ENCODE results near the gene CDKL4.
"Not testable (repeated sequence)": the region's sequence is repeated elsewhere in the genome, so short reads cannot be mapped to it uniquely, and the experiment has no call there.

CDKL4 gene

GRCh38 chr2:39140948-39141333, 102.8 kb downstream of the CDKL4 start:
- not testable (repeated sequence) for DNase-seq

- no peak for DNase-seq
Observed at GRCh38 chr2:39140322-39140847, 103.4 kb downstream of the CDKL4 start.

- no peak for DNase-seq
Observed at GRCh38 chr2:39139511-39140237, 104.1 kb downstream of the CDKL4 start.

- no peak for DNase-seq
Observed at GRCh38 chr2:39138837-39139211, 104.9 kb downstream of the CDKL4 start.

- DNase-seq, result not testable (repeated sequence)
Observed at GRCh38 chr2:39138187-39138836, 105.5 kb downstream of the CDKL4 start.

GRCh38 chr2:39136799-39137198, 107.0 kb downstream of the CDKL4 start:
- DNase-seq, result no peak

- no peak for DNase-seq
Observed at GRCh38 chr2:39135690-39136259, 108.0 kb downstream of the CDKL4 start.

GRCh38 chr2:39133215-39133851, 110.4 kb downstream of the CDKL4 start:
- no peak for DNase-seq

GRCh38 chr2:39128919-39129391, 114.8 kb downstream of the CDKL4 start:
- DNase-seq, result peak; percentile 72

- DNase-seq, result peak; percentile 63
Observed at GRCh38 chr2:39127973-39128372, 115.8 kb downstream of the CDKL4 start.

Measured in stimulated activated CD8-positive, alpha-beta memory T cell treated with anti-CD3 and anti-CD28 coated beads, Interleukin-4, amount 100 ng/mL, for 48 hours (primary cell).